Measurements from ENCODE around the gene PTGES3.
"Not testable (repeated sequence)": the region's sequence is repeated elsewhere in the genome, so short reads cannot be mapped to it uniquely, and the experiment has no call there.

The PTGES3 gene

DNA sequence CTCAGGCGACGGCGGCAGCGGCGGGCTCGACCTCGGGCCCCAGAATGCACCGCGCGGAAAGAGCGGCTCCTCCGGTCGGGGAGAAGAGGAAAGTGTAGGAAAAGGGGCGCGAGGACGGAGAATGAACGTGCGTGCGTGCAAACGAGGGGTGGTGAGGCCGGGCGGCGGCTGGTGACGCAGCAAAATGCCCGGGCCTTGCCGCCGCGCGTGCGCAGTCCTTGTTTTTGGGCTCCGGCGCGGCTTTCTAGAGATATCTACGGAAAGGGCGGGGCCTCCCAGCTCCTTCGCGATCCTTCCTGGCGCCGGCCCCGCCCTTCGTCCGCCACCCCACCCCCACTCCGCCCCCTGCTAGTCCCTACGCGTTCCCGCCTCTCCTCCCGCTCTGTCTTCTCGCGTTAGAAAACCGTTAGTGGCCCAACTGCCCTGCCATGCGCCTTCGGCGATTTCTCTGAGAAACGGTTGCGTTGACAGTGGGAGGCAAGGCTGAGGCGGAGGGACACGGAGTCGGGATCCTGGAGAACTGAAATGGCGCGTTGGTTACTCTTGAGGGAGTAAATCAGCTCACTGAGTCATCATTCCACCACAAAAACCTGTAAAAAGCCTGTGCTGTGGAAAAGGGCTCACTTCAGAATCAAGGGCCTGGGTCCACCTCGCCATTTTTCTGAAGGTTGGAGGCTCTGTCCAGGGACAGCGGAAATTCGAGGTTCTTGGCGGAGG lies at the start of gene PTGES3:
Gene PTGES3, minus strand, starts transcription at position 156 of the 717 bp plus-strand sequence. CDS start 285 bp downstream, outside the sequence.
- peak; percentile 98 to 99 for DNase-seq

- no peak for DNase-seq
Observed at GRCh38 chr12:56728139-56728861, 40.2 kb upstream of the PTGES3 start.

- DNase-seq: not testable (repeated sequence)
Observed at GRCh38 chr12:56726196-56726675, 38.2 kb upstream of the PTGES3 start.

- DNase-seq: no peak
Observed at GRCh38 chr12:56725723-56726102, 37.6 kb upstream of the PTGES3 start.

DNA sequence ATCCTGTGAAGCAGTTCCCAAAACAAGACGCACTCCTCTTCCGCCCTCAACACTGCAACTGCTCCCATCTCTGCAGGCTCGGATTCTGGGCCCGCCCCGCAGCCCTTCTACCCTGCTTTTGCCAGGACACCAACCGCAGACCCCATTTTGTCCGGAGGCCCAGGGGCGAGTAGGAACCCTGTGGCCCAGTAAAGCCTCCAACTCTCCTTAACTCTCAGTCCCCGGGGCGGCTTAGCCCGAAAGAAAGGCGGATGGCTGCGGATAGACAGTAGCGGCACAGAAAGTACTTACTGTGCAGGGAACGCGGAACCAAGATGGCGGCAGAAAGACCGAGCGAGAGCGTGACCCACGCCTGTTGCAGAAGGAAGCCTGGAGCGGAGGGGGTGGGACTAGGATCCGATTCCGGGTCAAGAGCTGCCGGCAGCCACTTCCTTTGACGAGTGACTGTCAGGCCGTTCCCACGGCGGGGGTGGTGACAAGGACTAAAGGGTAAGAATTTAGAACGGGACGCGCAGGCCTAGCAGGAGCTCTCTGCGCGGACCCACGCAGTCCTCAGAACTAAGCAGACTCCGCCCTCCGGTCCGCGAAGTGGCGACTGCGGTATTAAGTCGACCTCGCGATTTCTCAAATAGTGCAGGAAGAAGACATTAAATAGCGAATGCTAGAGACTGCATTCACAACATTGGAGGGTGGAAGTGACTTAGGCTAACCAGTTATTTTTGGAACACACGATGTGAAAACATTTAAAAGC lies 37.1 kb upstream of the PTGES3 start, which contains the start of gene NACA:
Gene NACA, minus strand, starts transcription at position 328 of the 751 bp plus-strand sequence. CDS start 778 bp downstream, outside the sequence.
- DNase-seq: peak; percentile 93 to 98

- DNase-seq: peak in 1 of 2 experiments; percentile 58
Observed at GRCh38 chr12:56724701-56724971, 36.6 kb upstream of the PTGES3 start.

GRCh38 chr12:56723889-56724700 lies 36.0 kb upstream of the PTGES3 start:
- DNase-seq: no peak

DNA sequence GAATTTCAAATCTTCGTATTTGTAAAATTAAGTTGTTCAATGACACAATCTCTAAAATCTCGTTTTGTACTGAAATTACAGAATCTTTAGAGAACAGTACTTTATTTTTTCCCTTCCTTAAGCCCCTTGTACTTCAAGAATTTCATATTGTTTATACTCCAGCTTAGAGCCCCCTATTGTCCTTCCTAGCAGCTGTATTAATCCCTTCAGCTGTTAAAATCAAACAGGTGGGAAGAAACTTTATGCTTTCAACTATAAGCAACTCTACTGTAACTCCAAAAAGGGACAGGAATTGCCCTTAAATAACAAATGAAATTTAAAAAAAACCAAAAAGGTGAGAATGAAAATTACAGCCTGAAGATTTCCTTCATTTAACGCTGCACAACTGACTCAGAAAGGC lies 35.3 kb upstream of the PTGES3 start:
- DNase-seq: no peak

GRCh38 chr12:56722832-56723231 lies 34.7 kb upstream of the PTGES3 start:
- DNase-seq: no peak

GRCh38 chr12:56721721-56722120 lies 33.6 kb upstream of the PTGES3 start:
- DNase-seq: no peak

GRCh38 chr12:56721216-56721615 lies 33.1 kb upstream of the PTGES3 start:
- DNase-seq: no peak

DNA sequence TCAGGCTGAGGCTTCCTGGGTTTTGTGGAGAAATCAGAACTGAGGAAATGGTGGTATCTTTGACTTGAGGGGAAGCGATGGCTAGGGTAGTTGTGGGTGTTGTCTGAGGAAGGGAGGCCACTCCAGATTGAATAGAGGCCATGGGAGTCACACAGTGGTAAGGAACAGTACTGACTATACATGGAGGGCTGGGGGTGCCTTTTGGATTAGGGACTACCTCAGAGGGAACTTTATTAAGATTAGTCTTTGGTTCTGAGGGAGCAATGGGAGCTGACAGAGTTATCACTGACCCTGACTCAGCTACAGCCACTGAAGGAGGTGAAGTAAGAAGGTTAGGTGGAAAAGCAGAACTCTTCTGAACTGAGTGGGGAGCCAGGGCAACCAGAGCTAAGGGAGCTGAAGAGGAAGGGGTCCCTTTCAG lies 32.7 kb upstream of the PTGES3 start:
- no peak for DNase-seq

- no peak for DNase-seq
Observed at GRCh38 chr12:56719056-56719455, 31.0 kb upstream of the PTGES3 start.

GRCh38 chr12:56718636-56719035 lies 30.6 kb upstream of the PTGES3 start:
- DNase-seq: no peak

DNA sequence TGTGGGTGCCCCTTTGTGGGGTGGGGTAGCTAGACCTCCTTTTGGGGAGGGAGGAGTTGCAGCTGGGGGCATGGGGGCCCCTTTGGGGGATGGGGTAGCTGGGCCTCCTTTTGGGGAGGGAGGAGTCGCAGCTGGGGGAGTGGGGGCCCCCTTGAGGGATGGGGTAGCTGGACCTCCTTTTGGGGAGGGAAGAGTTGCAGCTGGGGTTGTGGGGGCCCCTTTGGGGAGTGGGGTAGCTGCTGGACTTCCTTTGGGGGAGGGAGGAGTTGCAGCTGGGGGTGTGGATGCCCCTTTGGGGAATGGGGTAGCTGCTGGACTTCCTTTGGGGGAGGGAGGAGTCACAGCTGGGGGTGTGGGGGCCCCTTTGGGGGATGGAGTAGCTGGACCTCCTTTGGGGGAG lies 30.1 kb upstream of the PTGES3 start:
- DNase-seq: no peak

DNA sequence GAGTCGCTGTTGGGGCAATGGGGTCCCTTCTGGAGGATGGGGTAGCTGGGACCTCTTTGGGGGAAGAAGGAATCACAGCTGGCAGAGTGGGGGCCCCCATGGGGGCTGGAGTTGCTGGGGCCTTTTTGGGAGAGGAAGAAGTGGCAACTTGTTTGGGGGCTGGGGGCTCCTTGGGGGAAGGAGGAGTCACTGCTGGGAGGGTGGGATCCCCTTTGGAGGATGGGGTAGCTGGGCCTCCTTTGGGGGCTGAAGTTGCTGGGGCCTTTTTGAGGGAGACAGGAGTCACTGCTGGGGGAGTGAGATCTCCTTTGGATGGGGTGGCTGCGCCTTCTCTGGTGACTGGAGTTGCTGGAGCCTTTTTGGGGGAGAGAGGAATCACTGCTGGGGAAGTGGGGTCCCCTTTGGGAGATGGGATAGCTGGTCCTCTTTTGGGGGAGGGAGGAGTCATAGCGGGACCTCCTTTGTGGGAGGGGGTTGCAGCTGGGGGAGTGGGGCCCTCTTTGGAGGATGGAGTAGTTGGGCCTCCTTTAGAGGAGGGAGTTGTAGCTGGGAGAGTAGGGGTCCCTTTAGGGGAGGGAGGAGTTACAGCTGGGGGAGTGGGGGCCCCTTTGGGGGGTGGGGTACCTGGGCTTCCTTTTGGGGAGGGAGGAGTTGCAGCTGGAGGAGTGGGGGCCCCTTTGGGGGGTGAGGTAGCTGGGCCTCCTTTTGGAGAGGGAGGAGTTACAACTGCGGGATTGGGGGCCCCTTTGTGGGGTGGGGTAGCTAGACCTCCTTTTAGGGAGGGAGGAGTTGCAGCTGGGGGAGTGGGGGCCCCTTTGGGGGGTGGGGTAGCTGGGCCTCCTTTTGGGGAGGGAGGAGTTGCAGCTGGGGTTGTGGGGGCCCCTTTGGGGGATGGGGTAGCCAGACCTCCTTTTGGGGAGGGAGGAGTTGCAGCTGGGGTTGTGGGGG lies 29.1 kb upstream of the PTGES3 start:
- DNase-seq: no peak

DNA sequence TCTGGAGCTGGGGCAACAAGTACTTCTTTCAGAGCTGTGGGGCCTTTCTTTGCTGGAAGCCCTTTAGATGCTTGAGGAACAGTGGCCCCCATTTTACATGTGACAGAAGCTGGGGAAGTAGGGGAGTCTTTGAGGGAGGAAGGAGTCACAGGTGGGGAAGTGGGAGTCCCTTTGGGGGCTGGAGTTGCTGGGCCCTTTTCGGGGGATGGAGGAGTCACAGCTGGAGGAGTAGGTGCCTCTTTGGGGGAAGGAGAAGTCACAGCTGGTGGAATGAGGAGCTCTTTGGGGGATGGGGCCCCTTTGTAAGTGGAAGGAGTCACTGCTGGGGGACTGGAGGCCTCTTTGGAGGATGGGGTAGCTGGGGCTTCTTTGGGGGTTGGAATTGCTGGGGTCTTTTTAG lies 28.4 kb upstream of the PTGES3 start:
- no peak for DNase-seq

- no peak for DNase-seq
Observed at GRCh38 chr12:56715798-56716197, 27.7 kb upstream of the PTGES3 start.

- DNase-seq: no peak
Observed at GRCh38 chr12:56714431-56714929, 26.4 kb upstream of the PTGES3 start.

DNA sequence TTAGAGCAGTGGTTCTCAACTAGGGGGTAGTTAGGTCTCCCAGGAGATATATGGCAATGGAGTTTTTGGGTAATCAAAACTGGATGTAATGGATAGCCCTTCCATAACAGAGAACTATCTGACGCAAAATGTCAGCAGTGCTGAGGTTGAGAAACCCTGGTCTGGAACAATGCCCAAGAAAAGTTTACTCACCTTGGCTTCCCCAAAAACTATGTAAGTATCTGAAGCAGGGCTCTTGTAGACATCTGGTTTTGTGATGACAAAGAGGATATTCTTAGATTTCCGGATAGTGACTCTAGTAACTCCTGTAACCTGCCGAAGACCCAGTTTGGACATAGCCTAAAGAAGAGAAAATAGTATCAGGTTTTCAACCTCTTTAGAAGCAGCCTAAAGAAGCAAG lies 25.3 kb upstream of the PTGES3 start:
- no peak for DNase-seq

DNA sequence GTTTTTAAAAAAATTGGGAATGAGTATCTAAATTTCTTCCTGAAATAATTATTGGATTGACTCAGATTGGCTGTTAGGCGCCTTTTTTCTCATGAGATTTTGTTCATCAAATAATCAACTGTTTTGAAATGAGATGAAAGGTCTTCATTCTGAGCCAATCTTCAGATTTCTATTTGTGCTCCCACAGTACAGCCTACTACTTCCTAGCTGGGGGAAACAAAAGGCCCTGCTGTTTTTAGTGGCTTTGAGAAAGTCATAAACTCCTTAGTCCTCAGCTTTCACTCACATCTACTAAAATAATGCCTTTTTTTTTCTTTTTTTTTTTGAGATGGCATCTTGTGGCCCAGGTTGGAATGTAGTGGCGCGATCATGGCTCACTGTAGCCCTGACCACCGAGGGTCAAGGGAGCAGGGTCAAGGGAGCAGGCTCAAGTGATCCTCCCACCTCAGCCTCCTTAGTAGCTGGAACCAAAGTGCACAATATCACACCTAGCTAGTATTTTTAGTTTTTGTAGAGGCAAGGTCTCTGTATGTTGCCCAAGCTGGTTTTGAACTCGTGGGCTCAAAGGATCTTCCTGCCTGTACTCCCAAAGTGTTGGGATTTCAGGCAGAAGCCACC lies 21.8 kb upstream of the PTGES3 start:
- DNase-seq: no peak
